ENCODE measurements around the gene TMEM132E.

- no peak for TF ChIP-seq CTCF (IDR thresholded peaks at IDR 0.05; ENCODE audit: insufficient read depth, low read length)
- TF ChIP-seq REST (IDR thresholded peaks at IDR 0.05; ENCODE audit: insufficient replicate concordance, low read depth) = no peak
- no peak for TF ChIP-seq POLR2AphosphoS5 (IDR thresholded peaks at IDR 0.05; ENCODE audit: low read depth)
- TF ChIP-seq GABPA (IDR thresholded peaks at IDR 0.05; ENCODE audit: low read depth) = no peak
- TF ChIP-seq SPI1 (IDR thresholded peaks at IDR 0.05; ENCODE audit: borderline replicate concordance, low read depth) = no peak
Observed at GRCh38 chr17:34619687-34620217, 40.4 kb downstream of the TMEM132E start.

All from HL-60 (cell line).